T-helper 22 cell (primary cell): ENCODE results near the gene PNMA1.
"Not testable (repeated sequence)": the region's sequence is repeated elsewhere in the genome, so short reads cannot be mapped to it uniquely, and the experiment has no call there.

Experiments used
- DNase-seq: peaks from one replicate; pipeline ENCODE4 v3.0.0-alpha.2; 2020; ENCODE audit warnings: low read depth

PNMA1 gene

DNA sequence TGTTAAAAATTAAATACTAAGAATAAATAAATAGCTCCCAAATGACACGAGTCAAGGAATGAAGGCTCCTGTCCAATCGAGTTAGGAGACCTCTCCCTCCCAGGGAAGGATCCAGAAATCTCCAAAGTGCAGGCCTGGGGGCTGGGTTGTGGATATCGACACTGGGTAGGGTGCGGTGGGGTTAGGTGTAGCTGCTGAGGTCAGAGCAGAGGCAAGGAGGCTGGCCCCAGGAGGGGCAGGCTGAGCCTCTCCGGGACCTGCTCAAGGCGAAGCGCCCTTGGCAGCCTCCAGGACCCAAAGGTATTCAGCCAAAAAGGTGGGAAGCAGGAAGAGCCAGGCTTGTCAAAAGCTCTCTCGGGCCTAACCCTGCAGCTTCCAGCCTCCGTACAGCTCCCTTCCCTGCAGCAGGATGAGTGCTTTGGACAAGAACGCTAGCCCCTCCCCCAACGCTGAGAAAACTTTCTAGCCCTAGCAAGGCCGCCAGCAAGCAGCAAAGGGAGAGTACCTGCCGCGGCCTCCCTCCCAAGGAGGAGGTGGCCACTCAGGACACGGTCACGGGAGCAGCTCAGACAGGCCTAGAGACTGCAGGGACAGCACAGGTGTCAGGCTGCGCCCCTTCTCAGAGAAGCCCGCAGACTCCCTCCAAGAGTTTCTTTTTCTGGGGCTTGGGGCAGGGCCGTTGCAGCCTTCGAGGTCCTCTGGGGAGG lies 3.7 kb upstream of the PNMA1 start:
- no peak for DNase-seq

DNA sequence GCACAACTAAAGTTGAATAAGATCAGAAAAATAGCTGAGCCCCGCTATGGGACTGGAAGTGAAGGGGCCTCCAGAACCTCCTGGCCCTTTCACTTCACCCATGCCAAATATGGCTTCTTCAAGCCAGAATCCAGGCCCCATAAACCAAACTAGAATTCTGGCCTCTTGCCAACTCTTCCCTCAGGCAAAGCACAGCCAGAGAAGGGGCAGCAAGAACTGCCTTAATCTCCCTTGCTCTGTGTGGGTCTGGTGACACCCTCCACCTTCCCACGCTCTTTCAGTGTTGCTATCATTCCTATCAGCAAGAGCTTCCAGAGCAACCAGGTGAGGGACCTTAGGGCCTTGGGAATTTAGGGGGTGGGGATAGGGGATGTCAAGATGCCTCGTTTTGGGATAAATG lies 3.1 kb upstream of the PNMA1 start:
- DNase-seq, result no peak

DNA sequence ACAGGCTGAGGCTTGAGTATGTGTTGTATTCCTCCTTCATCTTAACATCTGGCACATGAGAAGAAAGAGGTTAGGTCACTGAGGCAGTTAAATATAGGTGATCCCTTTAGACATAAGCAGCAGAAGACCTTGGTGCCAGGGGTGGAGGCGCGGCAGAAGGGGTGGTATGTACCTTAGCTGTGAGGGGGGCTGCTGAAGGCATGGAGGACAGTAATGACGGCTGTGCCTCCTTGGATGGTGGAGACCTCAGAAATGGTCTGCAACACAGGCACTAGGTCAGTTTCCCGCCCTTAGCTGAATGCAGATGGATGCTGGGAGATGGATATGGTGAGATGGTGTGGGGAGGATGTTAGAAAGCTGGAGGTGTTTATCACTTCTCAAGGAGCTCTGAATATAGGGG lies 1.5 kb upstream of the PNMA1 start:
- DNase-seq, result no peak

DNA sequence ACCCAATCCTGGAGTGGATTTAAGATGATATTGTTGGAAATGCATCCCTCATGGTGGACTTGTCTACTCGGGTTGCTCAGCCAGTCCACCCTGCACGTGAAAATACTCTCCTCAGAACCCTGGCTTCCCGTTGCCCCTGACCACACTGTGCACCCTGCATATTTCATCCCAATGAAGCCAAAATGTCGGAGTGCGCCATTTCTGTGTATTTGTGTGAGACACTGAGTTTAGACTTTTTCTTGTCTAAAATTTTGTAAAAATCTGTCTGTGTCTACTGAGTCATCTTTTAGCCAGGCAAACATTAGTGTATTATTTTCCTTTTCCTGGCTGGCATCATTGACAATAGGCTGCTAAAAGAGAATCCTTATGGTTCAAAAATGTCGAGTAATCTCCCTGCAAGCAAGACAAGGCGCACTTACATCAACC lies 485 bp upstream of the PNMA1 start:
- no peak for DNase-seq

DNA sequence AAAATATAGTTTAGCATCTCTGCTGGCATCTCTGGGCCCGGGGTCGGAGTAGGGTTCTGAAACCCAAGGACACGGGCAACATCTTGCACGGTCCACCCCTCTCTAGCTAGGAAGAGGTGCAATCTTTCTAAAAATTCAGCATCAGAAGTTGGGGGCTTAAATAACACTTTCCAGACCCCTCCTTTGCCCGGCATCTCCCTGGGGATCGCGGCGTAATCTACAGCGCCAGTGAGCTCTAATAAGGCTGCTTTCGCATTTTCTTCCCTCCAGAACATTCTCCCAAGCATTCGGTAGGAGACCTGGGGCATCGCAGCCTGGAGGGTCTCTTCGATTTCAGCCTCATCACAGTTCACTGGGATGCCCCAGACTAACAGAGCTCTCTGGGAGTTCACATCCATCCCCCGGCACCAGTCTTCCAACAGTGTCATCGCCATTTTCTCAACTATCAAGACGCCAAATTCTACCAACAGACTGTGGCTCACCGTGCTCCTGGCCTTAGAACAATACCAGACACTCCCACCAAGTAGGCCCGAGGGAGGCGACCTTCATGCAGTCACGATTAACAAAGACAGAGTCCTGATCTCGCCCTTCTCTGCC lies 880 bp downstream of the PNMA1 start:
- DNase-seq, result no peak

DNA sequence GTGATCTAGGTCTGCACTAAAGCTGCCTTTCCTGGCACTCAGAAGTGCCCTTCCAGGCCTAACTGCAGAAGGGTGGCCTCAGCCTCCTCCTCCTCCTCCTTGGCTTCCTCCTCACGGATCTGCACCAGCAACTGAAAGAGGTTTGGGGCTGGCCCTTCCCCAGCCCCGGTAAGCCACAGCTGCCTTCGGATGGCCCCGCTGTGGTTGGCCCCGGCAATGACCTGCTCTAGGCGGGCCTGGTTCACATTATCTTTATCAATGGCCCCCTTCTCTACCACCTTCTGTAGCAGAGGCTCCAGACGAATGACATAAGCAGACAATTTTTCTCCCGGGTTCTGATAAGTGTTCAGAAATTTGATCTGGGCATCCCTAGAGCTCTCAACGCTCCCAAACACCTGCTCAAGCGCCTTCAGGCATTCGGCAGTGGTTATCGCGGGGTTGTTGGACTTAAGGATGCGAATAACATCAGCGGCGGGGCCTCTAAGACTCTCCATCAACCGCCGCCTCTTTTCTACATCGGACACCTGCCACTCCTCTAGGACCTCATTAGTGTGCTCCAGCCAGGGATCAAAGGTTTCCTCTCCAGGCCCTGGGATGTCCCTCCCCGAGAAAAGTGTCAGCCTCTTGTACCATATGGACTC lies 1.5 kb downstream of the PNMA1 start:
- DNase-seq, result no peak

DNA sequence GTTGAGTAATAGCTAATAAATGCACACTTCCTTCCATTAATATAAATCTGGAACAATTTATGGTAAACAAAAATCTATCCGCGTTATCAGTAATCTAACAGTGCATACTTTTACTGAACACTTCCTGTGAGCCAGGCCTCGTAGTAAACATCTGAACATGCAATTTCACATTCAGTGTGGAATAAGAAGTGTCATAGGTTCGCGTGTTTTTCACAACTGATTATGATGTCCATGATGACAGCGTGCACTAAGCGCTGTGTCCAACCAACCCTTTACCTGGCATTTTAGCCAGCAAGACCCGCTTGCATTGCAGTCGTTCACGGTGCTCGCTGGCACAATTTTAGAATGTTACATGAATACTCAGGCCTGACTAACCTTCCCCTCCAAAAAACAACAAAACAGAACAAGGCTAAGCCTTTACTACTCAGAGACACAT lies 2.1 kb downstream of the PNMA1 start:
- no peak for DNase-seq

DNA sequence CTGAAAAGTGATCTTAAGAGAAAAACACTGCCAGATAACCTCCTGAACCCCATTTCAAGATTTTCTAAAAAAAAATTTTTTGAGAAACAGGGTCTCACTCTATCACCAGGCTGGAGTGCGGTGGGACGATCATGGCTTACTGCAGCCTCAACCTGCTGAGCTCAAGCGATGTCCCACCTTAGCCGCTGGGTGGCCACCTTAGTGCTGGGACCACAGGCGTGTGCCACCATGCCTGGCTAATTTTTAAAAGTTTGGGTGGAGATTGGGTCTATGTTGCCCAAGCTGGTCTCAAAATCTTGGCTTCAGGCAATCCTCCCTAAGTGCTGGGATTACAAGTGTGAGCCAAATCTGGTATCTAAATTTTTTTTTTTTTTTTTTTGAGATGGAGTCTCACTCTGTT lies 3.4 kb downstream of the PNMA1 start:
- no peak for DNase-seq

DNA sequence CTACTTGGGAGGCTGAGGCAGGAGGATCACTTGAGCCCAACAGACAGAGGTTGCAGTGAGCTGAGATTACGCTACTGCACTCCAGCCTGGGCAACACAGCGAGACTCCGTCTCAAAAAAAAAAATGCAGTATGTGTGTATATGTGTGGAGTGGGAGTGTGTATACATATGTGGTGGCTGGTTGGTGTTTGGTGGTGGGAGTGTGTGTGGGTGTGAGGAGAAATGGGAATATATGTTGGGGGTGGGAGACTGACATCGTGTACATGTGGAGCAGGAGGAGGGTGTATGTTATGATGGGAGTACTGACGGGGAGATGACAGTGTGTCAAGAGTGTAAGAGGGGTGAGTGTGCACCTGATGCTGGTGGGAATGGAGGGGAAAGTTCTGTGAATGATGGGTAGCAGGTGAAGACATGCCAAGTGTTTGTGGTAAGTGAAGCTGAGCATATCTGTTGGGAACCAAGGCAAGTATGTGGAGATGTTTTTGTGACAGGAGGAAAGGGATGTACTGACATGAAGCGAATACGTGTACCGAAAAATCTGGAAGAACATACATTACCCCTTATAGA lies 4.2 kb downstream of the PNMA1 start:
- no peak for DNase-seq

DNA sequence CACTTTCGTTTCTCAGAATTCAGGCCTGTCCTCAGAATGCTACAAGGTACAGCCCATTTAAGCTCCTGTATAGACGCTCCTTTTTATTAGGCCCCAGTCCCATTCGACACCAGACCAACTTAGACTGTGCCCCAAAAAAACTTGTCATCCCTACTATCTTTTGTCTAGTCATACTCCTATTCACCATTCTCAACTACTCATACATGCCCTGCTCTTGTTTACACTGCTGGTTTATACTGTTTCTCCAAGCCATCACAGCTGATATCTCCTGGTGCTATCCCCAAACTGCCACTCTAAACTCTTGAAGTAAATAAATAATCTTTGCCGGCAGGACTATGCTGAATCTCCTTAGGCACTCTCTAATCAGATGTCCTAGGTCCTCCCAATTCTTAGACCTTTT lies 6.1 kb downstream of the PNMA1 start:
- not testable (repeated sequence) for DNase-seq

DNA sequence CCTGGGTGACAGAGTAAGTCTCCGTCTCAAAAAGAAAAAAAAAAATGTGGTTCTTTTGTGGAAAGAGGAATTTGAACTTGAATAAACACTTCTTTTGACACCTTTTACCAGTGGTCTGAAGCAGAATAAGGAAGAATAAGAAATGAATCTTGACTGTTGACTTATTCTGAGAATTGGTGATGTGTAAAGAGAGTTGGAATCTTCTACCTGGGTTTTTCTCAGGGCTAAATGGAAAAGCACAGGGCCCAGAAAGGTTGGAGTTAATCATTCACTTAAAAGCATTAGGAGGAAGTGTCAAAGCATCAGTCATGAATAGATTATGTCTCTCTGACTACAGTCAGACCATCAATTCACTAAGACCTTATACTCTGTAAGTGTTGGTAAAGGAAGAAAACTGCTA lies 13.9 kb downstream of the PNMA1 start:
- DNase-seq, result no peak

DNA sequence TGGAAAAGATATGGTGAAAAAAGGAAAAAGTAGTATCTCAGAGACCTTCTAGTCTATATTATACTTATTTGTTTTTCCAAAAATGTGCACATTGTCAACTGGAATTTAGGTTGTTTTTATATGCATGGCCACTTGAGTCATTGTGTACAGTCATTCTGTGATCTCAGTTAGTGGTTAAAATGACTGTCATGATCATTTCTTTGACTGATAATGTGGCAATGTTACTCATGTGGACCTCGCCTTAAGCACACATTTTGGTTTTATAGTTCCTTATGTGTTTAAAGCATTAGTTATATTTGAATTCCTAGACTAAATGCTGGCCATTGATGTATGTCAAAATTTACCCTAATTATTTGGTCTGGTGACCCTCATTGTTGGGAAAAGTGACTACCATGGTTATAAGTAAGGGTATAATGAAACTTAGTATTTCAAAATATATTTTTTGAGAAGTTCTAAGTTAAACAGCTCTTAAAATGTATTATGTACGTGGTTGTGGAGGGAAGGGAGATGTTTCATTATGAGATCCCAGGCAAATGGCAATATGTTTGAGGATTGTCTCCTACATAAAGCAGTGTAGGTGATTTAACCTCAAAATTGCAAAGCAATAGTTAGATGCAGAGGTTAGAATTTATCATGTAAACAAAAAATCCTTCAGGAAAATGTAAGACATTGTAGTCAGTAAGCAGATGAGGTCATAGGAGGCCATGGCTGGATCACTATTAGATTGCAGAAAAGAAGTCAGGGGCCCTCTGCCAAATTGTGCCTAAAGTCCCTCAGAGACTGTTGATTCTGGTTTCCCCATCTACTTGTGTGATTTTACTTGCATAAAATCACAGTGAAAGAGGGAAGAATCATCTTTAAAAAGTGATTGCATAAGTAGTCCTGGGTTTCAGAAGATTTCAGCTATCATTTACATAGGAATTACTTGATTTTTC lies 17.5 kb downstream of the PNMA1 start:
- no peak for DNase-seq

DNA sequence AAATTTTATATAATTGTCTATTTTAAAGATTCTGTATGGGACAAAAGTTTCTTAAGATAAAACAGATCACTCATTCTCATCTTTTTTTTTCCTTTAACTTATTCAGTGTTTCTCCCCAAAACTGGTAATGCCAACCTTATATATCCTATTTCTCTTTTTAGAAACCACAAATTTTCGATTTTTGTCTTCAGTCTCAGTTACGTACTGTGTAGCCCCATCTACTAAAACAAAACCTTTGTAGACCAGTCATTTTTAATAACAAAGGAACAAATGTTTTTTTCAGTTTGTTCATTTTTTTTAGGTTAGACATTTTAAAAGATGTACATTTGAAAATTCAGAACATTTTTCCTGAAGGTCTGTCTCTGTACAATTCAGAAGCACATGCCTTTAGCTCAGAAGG lies 18.2 kb downstream of the PNMA1 start:
- no peak for DNase-seq

DNA sequence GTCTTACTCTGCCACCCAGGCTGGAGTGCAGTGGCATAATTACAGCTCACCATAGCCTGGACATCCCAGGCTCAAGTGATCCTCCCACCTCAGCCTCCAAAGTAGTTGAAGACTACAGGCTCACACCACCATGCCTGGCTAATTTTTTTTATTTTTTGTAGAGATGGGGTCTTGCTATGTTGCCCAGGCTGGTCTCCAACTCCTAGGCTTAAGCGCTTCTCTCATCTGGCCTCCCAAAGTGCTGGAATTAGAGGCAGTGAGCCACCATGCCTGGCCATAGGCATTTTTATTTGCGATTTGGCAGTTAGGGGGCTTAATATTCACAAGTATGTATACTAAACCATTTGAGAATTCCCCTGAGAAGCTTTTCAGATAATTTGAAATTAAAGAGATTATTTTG lies 19.1 kb downstream of the PNMA1 start:
- no peak for DNase-seq

DNA sequence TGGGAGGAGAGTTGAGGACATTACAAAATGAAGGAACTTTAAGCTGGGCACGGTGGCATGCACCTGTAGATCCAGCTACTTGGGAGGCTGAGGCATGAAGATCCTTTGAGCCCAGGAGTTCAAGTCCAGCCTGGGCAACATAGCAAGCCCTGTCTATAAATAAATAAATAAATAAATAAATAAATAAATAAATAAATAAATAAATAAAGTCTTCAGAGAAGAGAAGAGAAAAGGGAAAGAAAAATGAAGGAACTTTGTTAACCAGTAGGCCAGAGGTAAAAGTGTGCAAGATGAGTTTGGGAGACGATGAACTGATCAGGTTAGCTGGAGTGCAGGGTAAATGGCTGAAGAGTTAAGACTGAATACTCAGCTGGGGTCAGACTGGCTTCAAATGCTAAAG lies 20.1 kb downstream of the PNMA1 start:
- no peak for DNase-seq

DNA sequence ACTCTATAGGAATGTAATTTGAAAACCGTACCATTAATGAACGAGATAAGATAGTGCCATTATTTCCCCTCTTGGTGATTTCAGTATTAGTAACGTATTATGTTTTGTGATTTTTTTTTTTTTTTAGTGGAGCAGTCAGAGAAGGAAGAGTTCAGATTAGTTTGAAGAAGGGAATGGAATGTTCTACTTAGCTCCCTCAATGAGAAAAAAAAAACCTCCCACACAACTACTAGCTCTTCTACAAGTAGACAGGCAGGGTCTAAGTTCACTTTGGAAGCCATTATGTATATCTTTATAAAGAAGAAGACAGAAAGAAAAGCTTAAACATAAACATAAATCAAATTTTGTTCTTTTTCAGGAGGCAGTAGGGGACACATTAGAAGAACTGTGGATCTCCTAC lies 27.3 kb downstream of the PNMA1 start:
- DNase-seq, result no peak

DNA sequence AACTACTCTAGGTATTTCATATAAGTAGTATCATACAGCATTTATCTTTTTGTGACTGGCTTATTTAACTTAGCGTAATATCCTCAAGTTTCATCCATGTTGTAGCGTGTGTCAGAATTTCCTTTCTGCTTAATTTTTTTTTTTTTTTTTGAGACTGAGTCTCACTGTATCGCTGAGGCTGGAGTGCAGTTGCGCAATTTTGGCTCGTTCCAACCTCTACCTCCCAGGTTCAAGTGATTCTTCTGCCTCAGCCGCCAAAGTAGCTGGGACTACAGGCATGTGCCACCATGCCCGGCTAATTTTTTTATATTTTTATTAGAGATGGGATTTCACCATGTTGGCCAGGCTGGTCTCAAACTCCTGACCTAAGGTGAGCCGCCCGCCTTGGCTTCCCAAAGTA lies 28.9 kb downstream of the PNMA1 start:
- DNase-seq, result no peak

DNA sequence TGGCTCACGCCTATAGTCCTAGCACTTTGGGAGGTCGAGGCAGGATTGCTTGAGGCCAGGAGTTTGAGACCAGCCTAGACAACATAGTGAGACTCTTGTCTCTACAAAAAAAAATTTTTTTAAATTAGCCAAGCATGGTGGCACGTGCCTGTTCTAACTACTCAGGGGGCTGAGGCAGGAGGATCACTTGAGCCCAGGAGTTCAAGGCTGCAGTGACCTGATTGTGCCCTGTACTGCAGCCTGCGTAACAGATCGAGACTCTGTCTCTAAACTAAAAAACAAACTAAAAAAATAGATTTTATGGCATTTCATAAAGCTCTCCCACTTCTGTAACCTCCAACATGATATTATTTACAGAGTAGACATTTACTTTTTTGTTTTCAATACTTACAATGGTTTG lies 29.6 kb downstream of the PNMA1 start:
- DNase-seq, result no peak

DNA sequence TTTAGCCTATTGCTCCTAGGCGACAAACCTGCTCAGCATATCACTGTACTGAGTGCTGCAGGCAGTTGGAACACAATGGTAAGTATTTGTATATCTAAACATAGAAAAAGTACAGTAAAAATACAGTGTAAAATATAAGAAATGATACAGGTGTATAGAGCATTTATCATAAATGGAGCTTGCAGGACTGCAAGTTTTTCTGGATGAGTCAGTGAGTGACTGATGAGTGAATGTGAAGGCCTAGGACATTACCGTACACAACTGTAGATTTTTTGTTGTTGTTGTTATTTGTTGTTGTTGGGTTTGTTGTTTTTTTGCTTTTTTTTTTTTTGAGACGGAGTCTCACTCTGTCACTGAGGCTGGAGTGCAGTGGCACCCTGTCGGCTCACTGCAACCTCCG lies 33.4 kb downstream of the PNMA1 start:
- DNase-seq, result no peak

DNA sequence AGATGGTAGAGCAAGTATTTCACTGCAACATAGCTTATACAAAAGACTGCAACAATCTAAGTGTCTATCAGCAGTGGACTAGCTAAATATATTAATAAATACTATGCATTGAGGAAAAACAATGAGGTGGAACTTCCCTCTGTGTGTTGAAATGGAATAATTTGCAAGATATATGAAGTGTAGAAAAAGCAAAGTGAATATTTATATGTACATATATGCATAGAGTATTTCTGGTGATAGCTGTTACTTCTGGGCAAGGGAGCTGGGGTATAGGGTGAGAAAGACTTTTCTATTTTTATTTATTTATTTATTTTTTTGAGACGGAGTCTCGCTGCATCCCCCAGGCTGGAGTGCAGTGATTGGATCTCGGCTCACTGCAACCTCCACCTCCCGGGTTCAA lies 35.5 kb downstream of the PNMA1 start:
- no peak for DNase-seq

DNA sequence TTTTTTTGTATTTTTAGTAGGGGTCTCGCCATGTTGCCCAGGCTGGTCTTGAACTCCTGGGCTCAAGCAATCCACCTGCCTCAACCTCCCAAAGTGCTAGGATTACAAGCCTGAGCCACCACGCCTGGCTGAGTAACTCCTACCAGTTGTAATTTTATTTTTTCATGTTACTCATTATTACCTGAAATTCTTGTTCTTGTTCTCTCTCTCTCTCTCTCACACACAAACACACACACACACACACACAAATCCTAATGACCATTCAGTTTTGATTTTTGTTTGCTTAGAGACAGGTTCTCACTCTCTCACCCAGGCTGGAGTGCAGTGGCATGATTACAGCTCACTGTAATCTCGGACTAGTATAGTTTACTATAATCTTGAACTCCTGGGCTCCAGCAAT lies 39.2 kb downstream of the PNMA1 start:
- no peak for DNase-seq

DNA sequence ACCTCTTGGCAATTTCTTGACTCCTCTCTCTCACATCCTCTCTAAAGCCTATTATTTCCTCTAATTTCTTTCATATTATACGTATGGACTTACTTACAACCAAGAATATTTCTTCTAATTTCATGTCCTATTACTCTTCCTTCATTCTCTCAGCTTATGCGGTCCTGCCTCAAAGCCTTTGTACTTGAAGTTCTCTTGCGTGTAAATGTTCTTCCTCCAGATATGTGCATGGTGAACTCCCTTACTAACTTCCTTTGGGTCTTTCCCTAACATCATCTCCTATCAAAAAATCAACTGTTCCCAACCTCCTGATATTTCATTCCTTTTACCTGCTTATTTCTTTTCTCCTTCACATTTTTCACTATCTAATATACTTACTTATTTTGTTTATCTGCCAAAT lies 46.3 kb downstream of the PNMA1 start:
- no peak for DNase-seq
